Left colon (tissue), 2 donors: ENCODE data around the gene OLFM2. TPM values are rescaled to one million over a fixed set of nuclear protein-coding genes. Genes with fewer than 3 reads are reported as not detected.
"Not testable (repeated sequence)": the region's sequence is repeated elsewhere in the genome, so short reads cannot be mapped to it uniquely, and the experiment has no call there.

Experiments used
- ATAC-seq: fragments of 200-7000 bp; cut with Tn5 transposase; one replicate; pipeline ENCODE4 v1.9.1; 2020; ENCODE audit warnings: mild to moderate bottlenecking, moderate library complexity
- DNase-seq, 2 donors: peaks; one replicate each; pipeline ENCODE4 v3.0.0-alpha.2; 2020
- intact Hi-C, 2 donors: fragments of 100-400 bp; cut with DNase I in 1 of 2; cut with micrococcal nuclease in 1 of 2; formaldehyde crosslinking; loops; one replicate each; pipeline versions ENCODE4 v1.11.2 to v1.14.0; 2022; cut with DNase I, micrococcal nuclease
- total RNA-seq, 2 donors: library from RNA; stranded (reverse); fragmentation: NEBNext Ultra II Directional; extraction: Animal tissue kit (Norgen Biotek cat#: 25700); gene quantifications; one replicate each; pipeline ENCODE4 v1.2.1, GENCODE V29; 2021
- donor health status: DM: no; HTN: no; CAD: no.
- donor health status: DM: yes; HTN: yes; CAD: no.

OLFM2 gene
- total RNA-seq, 2 donors from 2014 or later: 1.6 to 1.9 TPM

- intact Hi-C loops, DNase-seq, ATAC-seq: not testable (repeated sequence)
Measured at GRCh38 chr19:9946528-9947125, 10.3 kb upstream of the OLFM2 start.

GRCh38 chr19:9945319-9945966 is 9.1 kb upstream of the OLFM2 start:
- peak; percentile 28 for ATAC-seq
- peak; percentile 50 to 70 for DNase-seq

GRCh38 chr19:9943744-9944143 is 7.4 kb upstream of the OLFM2 start:
- DNase-seq (no peak), ATAC-seq (no peak)
- intact Hi-C loops: no loop called here

More at GRCh38 chr19:9945319-9945966, 9.1 kb upstream of the OLFM2 start:
- intact Hi-C loops: no loop called here

- ATAC-seq (no peak), DNase-seq (no peak)
- intact Hi-C loops: no loop called here
Measured at GRCh38 chr19:9941671-9942070, 5.4 kb upstream of the OLFM2 start.

- ATAC-seq (no peak), DNase-seq (no peak)
- intact Hi-C loops: no loop called here
Measured at GRCh38 chr19:9941231-9941630, 4.9 kb upstream of the OLFM2 start.

- intact Hi-C loops: no loop called here
- DNase-seq: no peak
- ATAC-seq: no peak
Measured at GRCh38 chr19:9940778-9941177, 4.5 kb upstream of the OLFM2 start.

- no peak for DNase-seq
- intact Hi-C loops: loop anchor here (10.0 kb wide), 1 partner anchor 85 kb away; no protein-coding TSS in a partner anchor
- ATAC-seq: no peak
Measured at GRCh38 chr19:9939301-9939913, 3.1 kb upstream of the OLFM2 start.

- DNase-seq: no peak
- no peak for ATAC-seq
- intact Hi-C loops: loop anchor here (10.0 kb wide), 1 partner anchor 88 kb away; no protein-coding TSS in a partner anchor
Measured at GRCh38 chr19:9937001-9937411, 691 bp upstream of the OLFM2 start.

- ATAC-seq (no peak), DNase-seq (no peak)
- intact Hi-C loops: loop anchor here (10.0 kb wide), 1 partner anchor 89 kb away; no protein-coding TSS in a partner anchor
Measured at GRCh38 chr19:9935506-9936325, 599 bp downstream of the OLFM2 start.

GRCh38 chr19:9934132-9934950 is 2.0 kb downstream of the OLFM2 start:
- intact Hi-C loops: loop anchor here (10.0 kb wide), 1 partner anchor 90 kb away; no protein-coding TSS in a partner anchor
- peak; percentile 81 for ATAC-seq
- peak; percentile 45 to 77 for DNase-seq

- DNase-seq (no peak), ATAC-seq (no peak)
- intact Hi-C loops: loop anchor here (10.0 kb wide), 1 partner anchor 92 kb away; no protein-coding TSS in a partner anchor
Measured at GRCh38 chr19:9932835-9933234, 3.5 kb downstream of the OLFM2 start.

- intact Hi-C loops: loop anchor here (10.0 kb wide), 1 partner anchor 93 kb away; no protein-coding TSS in a partner anchor
- DNase-seq (no peak), ATAC-seq (no peak)
Measured at GRCh38 chr19:9931629-9932028, 4.7 kb downstream of the OLFM2 start.

GRCh38 chr19:9923440-9923839 is 12.9 kb downstream of the OLFM2 start:
- no peak for DNase-seq
- ATAC-seq: no peak
- intact Hi-C loops: no loop called here

GRCh38 chr19:9922782-9923379 is 13.4 kb downstream of the OLFM2 start:
- intact Hi-C loops, DNase-seq, ATAC-seq: not testable (repeated sequence)

- peak; percentile 79 for ATAC-seq
- intact Hi-C loops: no loop called here
- DNase-seq: no peak
Measured at GRCh38 chr19:9917321-9917720, 19.0 kb downstream of the OLFM2 start.

- no peak for DNase-seq
- no peak for ATAC-seq
- intact Hi-C loops: no loop called here
Measured at GRCh38 chr19:9916719-9917118, 19.6 kb downstream of the OLFM2 start.

- ATAC-seq (peak; percentile 90), DNase-seq (peak; percentile 53 to 76)
- intact Hi-C loops: no loop called here
Measured at GRCh38 chr19:9914315-9915207, 21.8 kb downstream of the OLFM2 start.
